ENCODE measurements around the gene PKN1.

DNA sequence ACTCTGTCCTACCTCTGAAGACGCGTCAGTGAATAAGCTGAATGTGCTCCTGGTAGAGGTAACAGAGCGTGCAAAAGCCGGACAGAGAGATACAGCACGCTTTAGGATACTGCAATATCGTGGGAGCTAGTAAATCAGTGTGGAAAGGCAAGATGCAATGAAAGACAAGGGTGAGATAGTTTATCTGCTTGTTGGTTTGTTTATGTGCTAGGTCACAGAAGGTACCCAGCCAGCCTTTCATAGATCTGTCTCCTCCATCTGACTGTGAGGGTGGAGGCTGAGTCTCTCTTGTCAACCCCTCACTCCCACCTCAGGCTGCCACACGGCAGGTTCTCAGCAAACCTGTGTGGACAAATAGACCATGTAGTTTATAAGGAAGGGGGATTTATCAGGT lies 63.7 kb downstream of the PKN1 start:
- TF ChIP-seq CTCF (IDR thresholded peaks at IDR 0.05) = no peak
- TF ChIP-seq POLR2AphosphoS5 (IDR thresholded peaks at IDR 0.05) = no peak
